ENCODE measurements around the gene EVL.

EVL gene

GRCh38 chr14:100111931-100112704 is 46.9 kb downstream of the EVL start:
- DNase-seq, result no peak

DNA sequence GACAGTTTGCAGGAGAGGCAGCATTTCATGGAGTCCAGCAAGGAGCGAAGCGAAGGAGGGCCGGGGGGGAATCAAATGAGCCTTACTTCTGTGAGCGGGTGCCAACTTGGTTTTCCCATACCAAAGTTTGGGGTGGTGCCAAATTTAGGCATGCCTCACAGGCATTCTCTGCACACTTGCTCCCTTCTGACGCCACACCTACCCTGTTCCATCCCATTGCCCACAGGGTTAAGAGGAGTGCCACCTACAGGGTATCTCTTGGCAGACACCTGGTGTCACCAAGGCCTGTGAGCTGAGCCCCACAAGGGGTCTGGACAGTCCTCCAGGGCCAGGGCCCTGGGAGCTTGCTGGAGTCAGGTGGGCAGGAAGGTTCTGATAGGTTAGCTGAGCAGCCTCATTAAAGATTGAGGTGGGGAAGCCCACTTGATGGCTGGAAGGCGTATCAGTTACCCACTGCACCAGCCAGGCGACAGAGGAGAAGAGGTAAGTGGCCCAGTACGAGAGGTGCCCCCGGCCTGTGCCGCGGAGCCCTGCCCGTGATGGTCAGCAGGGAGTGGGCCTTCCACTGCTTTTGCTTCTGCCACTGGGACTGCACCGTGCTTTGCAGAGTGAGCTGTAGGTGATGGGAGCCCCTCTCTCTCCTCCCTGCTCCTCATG is 49.0 kb downstream of the EVL start:
- DNase-seq, result no peak

DNA sequence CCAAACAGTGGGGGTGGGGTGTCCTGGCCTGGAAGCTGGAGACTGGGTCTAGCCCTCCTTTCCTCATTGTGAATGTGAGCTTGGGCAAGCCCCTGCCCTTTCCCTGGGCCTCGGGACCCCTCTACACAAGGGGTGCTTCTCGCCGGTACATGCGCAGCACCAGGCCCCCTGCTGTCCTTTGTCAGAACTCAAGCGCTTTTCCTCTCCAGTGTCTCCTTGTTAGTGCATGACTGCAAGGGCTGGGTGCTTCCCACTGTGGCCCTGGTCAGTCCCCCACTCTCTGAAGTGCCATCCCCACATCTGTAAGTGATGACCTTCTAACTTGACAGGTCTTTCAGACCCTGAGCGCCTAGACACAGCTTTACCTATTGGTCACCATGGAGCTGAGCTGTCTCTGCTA is 50.0 kb downstream of the EVL start:
- DNase-seq, result no peak

- DNase-seq, result no peak
These were observed 50.5 kb downstream of the EVL start for GRCh38 chr14:100115726-100116125.

DNA sequence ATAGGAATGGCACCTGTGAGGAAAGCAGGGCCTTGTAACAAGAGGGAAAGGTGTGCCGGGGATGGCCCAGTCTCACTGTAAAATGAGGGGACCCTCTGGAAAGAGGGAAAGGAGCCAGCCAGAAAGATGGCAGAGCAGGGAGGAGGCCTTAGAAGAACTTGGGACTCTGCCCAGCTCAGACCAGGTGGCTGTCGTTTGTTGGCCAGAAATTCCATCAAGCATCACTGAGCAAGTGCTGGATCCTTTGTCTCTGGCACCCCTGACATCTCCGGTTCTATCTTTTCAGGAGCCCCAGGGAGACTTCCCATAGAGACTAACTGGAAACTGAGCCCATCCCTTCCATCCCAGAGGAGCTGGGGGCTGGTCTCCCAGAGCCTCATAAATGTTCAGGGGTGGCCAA is 50.9 kb downstream of the EVL start:
- no peak for DNase-seq

GRCh38 chr14:100117026-100117425 is 51.8 kb downstream of the EVL start:
- DNase-seq, result no peak

DNA sequence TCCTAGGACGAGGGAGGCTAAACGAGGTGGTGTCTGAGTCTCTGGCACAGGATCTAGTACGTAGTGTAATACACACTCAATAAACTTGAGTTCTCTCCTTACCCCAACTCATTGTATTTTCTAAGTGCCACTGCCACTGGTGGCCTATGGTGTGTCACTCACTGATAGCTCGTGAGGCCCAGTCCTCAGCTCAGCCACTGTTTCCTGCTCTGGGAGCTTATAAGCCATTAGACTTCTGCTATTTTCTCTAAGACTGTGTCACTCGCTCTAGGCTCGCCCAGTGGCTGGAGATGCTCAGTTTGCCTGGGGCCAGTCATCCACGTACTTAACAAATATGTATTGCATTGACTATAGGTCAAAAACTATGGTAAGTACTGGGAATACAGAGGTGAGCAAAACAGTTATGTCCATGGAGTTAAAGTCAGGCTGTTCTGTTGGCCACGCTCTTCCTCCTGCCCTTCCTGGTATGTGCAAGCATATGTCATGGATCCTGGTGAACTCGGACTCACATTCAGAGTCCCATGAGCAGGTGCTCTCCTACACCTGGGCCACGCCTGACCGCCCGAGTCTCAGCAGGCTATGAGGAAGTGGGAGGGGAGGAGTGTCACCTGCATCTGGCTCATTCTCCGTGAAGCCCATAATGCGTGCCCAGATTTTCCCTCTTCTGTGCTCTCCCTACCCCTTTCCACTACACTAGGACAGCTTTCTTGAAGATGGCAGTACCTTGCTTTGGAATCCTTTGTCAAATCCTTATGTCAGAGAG is 52.6 kb downstream of the EVL start:
- no peak for DNase-seq

GRCh38 chr14:100118396-100119011 is 53.3 kb downstream of the EVL start:
- no peak for DNase-seq

DNA sequence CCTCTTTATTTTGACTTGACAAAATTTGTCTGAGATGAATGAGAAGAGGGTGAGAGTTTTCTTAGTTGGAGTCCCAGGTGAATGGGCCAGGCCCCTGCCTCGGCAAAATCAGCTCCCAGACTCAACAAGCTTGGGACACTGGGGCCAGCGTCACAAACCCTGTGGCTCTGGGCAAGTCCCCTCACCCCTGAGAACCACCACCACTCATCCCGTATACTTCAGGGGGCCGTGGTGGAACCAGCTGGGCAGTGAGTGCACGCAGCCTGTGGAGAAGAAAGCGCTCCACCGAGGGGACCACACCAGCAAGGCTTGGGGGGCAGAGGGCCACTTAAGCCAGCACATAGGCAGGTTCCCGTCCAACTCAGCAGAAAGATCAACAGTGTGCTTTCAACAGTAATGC is 54.0 kb downstream of the EVL start:
- DNase-seq, result no peak

DNA sequence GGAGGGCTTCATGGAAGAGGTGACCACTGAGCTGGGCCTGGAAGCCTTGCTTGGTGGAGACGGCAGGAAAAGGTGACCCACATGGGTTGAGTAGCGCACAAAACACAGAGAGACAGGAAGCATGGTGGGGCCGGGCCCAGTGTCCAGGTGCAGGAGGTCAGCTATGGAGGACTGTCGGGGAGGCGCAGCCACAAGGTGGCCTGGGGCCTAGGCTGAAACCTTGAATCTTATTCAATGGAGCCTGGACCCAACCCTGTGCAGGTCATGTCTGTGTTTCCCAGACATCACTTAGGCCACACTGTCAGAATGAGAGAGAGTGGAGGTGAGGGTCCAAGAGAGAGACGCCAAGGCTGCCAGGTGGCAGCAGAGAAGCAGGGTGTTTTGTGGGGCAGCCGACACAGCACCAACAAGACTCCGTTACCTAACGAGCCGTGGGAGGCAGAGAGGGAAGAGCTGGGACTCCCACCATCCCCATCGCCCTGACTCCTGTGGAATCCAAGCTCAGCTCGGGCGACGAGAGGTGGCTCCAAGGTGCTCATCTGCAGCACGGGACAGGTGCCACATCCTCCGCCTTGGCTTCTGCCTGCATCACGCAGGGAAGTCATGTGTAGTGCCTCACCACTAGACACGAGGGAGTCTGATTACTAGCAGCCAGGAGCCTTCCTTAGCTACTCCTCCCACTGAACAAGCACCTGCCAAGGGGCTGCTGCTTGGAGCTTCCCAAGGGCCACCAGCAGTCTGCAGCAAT is 55.5 kb downstream of the EVL start:
- DNase-seq, result no peak

GRCh38 chr14:100121643-100122480 is 56.6 kb downstream of the EVL start:
- DNase-seq, result no peak

DNA sequence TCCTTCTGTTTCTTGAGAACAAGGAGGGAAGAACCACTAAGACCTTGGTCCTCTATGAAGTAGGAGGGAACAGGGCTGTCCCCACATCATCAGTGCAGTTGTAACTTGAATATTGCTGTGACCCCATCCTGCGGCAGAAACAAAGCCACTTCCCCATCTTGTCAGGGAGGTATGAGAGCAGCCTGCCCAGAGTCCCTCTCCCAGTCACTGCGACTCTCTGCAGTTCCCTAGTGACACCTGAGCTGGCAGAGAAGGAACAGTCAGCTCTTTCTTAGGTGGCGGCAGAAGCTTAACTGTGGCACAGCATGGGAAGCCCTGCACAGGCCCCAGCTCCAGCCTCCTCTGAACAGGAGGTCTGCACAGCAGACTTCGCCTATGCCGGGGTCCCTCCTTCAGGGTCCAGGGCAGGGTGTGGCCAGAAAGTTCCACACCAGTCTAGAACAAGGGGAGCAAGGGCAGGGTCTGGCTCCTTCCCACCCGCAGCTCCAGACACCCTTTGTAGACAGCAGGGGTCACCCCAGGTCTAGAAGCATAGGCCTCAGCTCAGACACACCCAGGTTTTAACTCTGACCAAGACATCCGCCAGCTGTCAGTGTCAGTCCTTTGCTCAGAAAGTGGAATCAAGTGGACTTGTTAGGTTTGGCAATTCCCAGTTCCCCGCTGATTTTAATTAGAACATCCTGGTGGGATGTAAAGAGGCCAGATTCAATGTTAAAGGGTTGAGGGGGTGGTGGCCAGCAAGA is 57.4 kb downstream of the EVL start:
- DNase-seq, result no peak

DNA sequence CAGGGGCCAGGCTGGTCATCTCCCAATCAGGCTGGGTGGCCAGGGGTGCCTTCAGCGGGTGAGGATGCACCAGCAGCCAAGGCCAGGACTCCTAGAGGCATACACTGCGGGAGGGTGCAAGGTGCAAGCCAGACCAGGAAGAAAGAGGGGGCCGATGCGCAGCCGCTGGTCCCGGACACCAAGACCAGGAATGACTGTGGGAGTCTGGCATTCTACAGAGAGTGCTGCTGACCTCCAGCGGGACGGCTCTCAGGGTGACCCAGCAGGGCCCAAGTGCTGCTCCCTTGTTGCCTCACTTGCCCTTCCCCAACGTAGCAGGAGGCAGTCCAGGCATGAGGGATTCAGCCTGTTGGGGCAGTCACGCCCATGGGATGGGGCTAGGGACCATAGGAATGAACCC is 58.4 kb downstream of the EVL start:
- no peak for DNase-seq

- no peak for DNase-seq
These were observed 59.4 kb downstream of the EVL start for GRCh38 chr14:100124551-100125088.

- no peak for DNase-seq
These were observed 61.2 kb downstream of the EVL start for GRCh38 chr14:100126401-100126800.

- DNase-seq, result no peak
These were observed 62.7 kb downstream of the EVL start for GRCh38 chr14:100127853-100128455.

GRCh38 chr14:100128688-100129087 is 63.5 kb downstream of the EVL start:
- DNase-seq, result no peak

DNA sequence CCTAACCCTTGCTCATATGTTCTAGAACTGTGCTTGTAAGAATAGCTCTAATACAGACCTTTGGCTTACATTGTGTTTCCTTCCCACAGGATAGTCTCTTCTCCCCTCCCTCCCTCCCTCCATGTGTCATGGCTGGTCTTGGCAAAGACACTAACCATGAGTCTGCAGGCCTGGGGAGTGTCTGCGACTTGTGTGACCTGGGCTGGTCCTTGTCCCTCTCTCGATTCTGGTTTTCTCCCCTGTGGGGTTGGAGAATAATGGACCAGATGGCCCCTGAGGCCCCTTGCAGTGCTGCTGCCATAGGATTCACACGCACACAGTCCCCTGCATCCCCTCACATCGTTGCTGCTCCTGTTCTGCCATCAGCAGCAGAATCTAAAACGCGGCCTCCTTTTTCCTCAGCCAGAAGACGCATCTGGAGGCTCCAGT is 64.0 kb downstream of the EVL start:
- DNase-seq, result no peak

GRCh38 chr14:100130521-100130920 is 65.3 kb downstream of the EVL start:
- no peak for DNase-seq

DNA sequence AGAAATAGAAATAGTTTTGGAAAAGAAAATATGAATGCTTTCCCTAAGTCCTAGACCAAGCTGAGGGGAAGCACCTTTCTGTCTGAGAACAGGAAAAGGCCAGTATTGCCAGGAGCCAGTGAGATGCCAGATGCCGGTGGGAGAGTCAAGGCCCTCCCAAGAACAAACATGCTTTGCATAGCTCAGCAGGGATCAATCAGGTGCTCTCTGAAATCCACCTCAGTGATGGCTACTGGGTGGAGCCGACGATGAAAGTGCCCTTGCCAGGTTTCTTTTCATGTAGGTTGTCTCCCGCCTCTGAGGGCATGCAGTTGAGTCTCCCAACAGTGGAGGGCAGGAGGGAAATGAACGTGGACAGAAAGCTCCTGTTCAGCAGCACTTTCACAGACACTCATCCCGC is 66.0 kb downstream of the EVL start:
- DNase-seq, result no peak

Measured in CD4-positive, alpha-beta T cell treated with Interferon gamma for 1 hour (primary cell).